K562 (cell line): Measurements from ENCODE around the gene MEX3C. TPM values are rescaled to one million over a fixed set of nuclear protein-coding genes. Genes with fewer than 3 reads are reported as not detected.

ENCODE experiments used
- ATAC-seq: fragments of 200-7000 bp; cut with Tn5 transposase; 3 replicates; pipeline ENCODE4 v1.9.1; 2020; ENCODE audit warnings: moderate library complexity
- BruUV-seq: library from RNA; stranded (reverse); fragments of 400-500 nt; replicated peaks from 2 replicates; lab custom pipeline; 2021; lab: Mats Ljungman, UMichigan
- CTCF ChIA-PET: fragments of 300-600 bp; formaldehyde crosslinking; extraction: SDS; loops from one replicate; lab custom pipeline; 2021; ENCODE audit warnings: low intra/inter-chr PET ratio; lab: Yijun Ruan, JAX
- POLR2A ChIA-PET: fragments of 300-600, 350-650 bp; sonication (Branson Sonifier 250); formaldehyde crosslinking; extraction: SDS; loops from one replicate; lab custom pipeline; 2021; ENCODE audit warnings: antibody characterized with exemption, inconsistent platforms; lab: Yijun Ruan, JAX
- DNase-seq, 4 experiments: peaks; one replicate each; pipeline versions ENCODE4 v3.0.0 to v3.0.0-alpha.2; 2011 to 2018; ENCODE audit warnings: low spot score in 3 of 4, mixed read lengths in 3 of 4; ENCODE audit errors: extremely low read depth in 1 of 4
- FAIRE-seq: peaks from 2 replicates; lab custom pipeline; 2011; peaks lifted over from hg19 to GRCh38; lab: Jason Lieb, UNC
- H2AFZ ChIP-seq: 2 replicates; pipeline ENCODE4 v1.6.0; 2011; ENCODE audit warnings: low read depth, low read length, control low read depth, inconsistent platforms
- H3K27ac ChIP-seq: fragments of 200-600 bp; 3 replicates; pipeline ENCODE4 v1.8.0; 2011; ENCODE audit warnings: low read depth, mild to moderate bottlenecking, control low read depth, inconsistent platforms, low read length, moderate library complexity, mixed read lengths; ENCODE audit errors: extremely low read depth
- H3K27me3 ChIP-seq, 2 experiments: fragments of 300-600 bp in 1 of 2; 2 replicates in 1 of 2; 3 replicates in 1 of 2; pipeline versions ENCODE4 v1.6.0 to v1.8.0; 2011; ENCODE audit warnings: inconsistent platforms in 2 of 2, low read length in 2 of 2, mild to moderate bottlenecking in 1 of 2, mixed read lengths in 1 of 2, moderate library complexity in 1 of 2; ENCODE audit not compliant: control insufficient read depth in 2 of 2, insufficient read depth in 2 of 2
- H3K36me3 ChIP-seq: fragments of 300-600 bp; 3 replicates; pipeline ENCODE4 v1.8.0; 2011; ENCODE audit warnings: mild to moderate bottlenecking, low read length, inconsistent platforms; ENCODE audit not compliant: control insufficient read depth, insufficient read depth
- H3K4me1 ChIP-seq, 2 experiments: fragments of 200-600 bp in 1 of 2; replicated peaks in 1 of 2; 2 replicates in 1 of 2; 3 replicates in 1 of 2; pipeline versions ENCODE4 v1.5.1 to v1.8.0; 2011; ENCODE audit warnings: inconsistent platforms in 2 of 2, low read length in 2 of 2, mild to moderate bottlenecking in 1 of 2, mixed read lengths in 1 of 2, moderate library complexity in 1 of 2; ENCODE audit not compliant: control insufficient read depth in 2 of 2, insufficient read depth in 2 of 2
- H3K4me2 ChIP-seq: 2 replicates; pipeline ENCODE4 v1.6.1; 2011; ENCODE audit warnings: low read length, control low read depth, inconsistent platforms, mixed read lengths; ENCODE audit not compliant: insufficient read depth
- H3K4me3 ChIP-seq: fragments of 200-600 bp; sonication (generic), shearing (Covaris generic); 2 replicates; pipeline ENCODE4 v1.5.1; 2016; ENCODE audit warnings: control low read depth, inconsistent platforms
- H3K79me2 ChIP-seq: fragments of 200-600 bp; 3 replicates; pipeline ENCODE4 v1.8.0; 2011; ENCODE audit warnings: low read length, inconsistent platforms; ENCODE audit not compliant: control insufficient read depth, insufficient read depth
- H3K9ac ChIP-seq, 2 experiments: 2 replicates each; pipeline versions ENCODE4 v1.6.0 to v1.6.1; 2011; ENCODE audit warnings: low read depth in 2 of 2, low read length in 2 of 2, control low read depth in 1 of 2, inconsistent platforms in 1 of 2, mild to moderate bottlenecking in 1 of 2, mixed read lengths in 1 of 2; ENCODE audit not compliant: insufficient read depth in 1 of 2
- H3K9me1 ChIP-seq: one replicate; pipeline ENCODE4 v1.6.0; 2011; ENCODE audit warnings: inconsistent platforms, mild to moderate bottlenecking, low read length, moderate library complexity; ENCODE audit not compliant: control insufficient read depth, insufficient read depth
- H3K9me3 ChIP-seq: replicated peaks from 2 replicates; pipeline ENCODE4 v1.5.1; 2011; ENCODE audit warnings: low read depth, low read length, inconsistent platforms; ENCODE audit not compliant: control insufficient read depth, insufficient read depth
- H4K20me1 ChIP-seq: replicated peaks from 2 replicates; pipeline ENCODE4 v1.6.1; 2011; ENCODE audit warnings: low read length, inconsistent platforms, mixed read lengths; ENCODE audit not compliant: control insufficient read depth, insufficient read depth
- DPF2 ChIP-seq: fragments of 450-650 bp; IDR thresholded peaks from 2 replicates; pipeline ENCODE4 v1.6.1; 2016
- MCM3 ChIP-seq: fragments of 450-650 bp; IDR thresholded peaks from 2 replicates; pipeline ENCODE4 v1.6.1; 2016
- PML ChIP-seq: IDR thresholded peaks from 2 replicates; pipeline ENCODE4 v1.6.1; 2012; ENCODE audit warnings: low read length, inconsistent platforms
- SLC30A9 ChIP-seq: fragments of 250-450 bp; sonication (Bioruptor Pico); IDR thresholded peaks from 2 replicates; pipeline ENCODE4 v1.8.0; 2022; ENCODE audit warnings: mild to moderate bottlenecking, moderate library complexity
- SMAD1 ChIP-seq: fragments of 150-350 bp; IDR thresholded peaks from 2 replicates; pipeline ENCODE4 v1.6.1; 2014; ENCODE audit warnings: low read length, low read depth; ENCODE audit not compliant: partially characterized antibody
- SREBF1 ChIP-seq: fragments of 150-350 bp; IDR thresholded peaks from 2 replicates; pipeline ENCODE4 v1.6.1; 2014; ENCODE audit warnings: antibody characterized with exemption, low read depth, low read length, borderline replicate concordance
- TCF7 ChIP-seq: sonication (generic); IDR thresholded peaks from 2 replicates; pipeline ENCODE4 v1.6.1; 2016; ENCODE audit warnings: antibody characterized with exemption, borderline replicate concordance
- ZNF121 ChIP-seq: sonication (generic); formaldehyde crosslinking; conservative IDR thresholded peaks from 2 replicates; pipeline ENCODE4 v1.8.0; 2022; ENCODE audit warnings: missing genetic modification reagents
- ZNF134 ChIP-seq: fragments of 250-450 bp; sonication (Bioruptor Pico); conservative IDR thresholded peaks from 2 replicates; pipeline ENCODE4 v1.4.0; 2020
- ZNF316 ChIP-seq: fragments of 450-650 bp; IDR thresholded peaks from 2 replicates; pipeline ENCODE4 v1.6.1; 2016
- WGBS: fragments of 100-300 bp; shearing (Covaris generic); methylation state at CpG from one replicate; pipeline ENCODE4 v1.1.6; 2016; ENCODE audit warnings: low coverage, mixed read lengths; ENCODE audit not compliant: insufficient coverage; ENCODE audit errors: missing lambda C conversion rate; 5-methylcytosine and 5-hydroxymethylcytosine counted together
- in situ Hi-C: fragments of 300-500 bp; cut with MboI; formaldehyde crosslinking; loops from 4 replicates; pipeline ENCODE4 v1.15.0; 2018; ENCODE audit warnings: inconsistent platforms, mixed read lengths
- intact Hi-C: fragments of 100-400 bp; cut with micrococcal nuclease; formaldehyde crosslinking; loops from 2 replicates; pipeline ENCODE4 v1.14.2; 2022
- polyA plus RNA-seq, 8 experiments: library from polyadenylated mRNA; depleted of rRNA in 4 of 8; stranded (reverse) in 5 of 8; unstranded in 3 of 8; fragments of >200 nt; fragmentation: Nextera tagmentation in 2 of 8; fragmentation: Illumina TruSeq in 1 of 8; extraction: Ambion mirVana in 2 of 8; extraction: Trizol in 1 of 8; gene quantifications; 2 replicates each; pipeline versions ENCODE4 v1.2.1 to v1.2.3, GENCODE V29; 2011 to 2014; ENCODE audit warnings: inconsistent platforms in 1 of 8, missing spikeins in 1 of 8
- total RNA-seq, 7 experiments: library from RNA; depleted of rRNA in 6 of 7; stranded (reverse); fragments of >200 nt in 6 of 7; fragmentation: Illumina TruSeq in 2 of 7; extraction: Trizol in 2 of 7; gene quantifications; 2 replicates each; pipeline versions ENCODE4 v1.2.1 to v1.2.3, GENCODE V29; 2011 to 2021; ENCODE audit warnings: low replicate concordance in 1 of 7
- TF ChIP-seq, protein P1 (sequence below): fragments of 250-450 bp; sonication (Bioruptor Pico); IDR thresholded peaks from 2 replicates; pipeline ENCODE4 v1.4.0; 2020

MEX3C gene
- total and polyA plus RNA-seq, 9 of the 15 experiments (the other 6 are each of a cell fraction or from before 2014, with no cell fraction given), result 2.4 to 14.2 (median 10.6) TPM

- Histone ChIP-seq H3K27ac (no peak overlapping the region), H4K20me1 (0 out of 2 replicates have a peak, but pooled peaks cover 4% of the 10 kb centered on the region), H3K36me3 (peaks cover 5% of the 10 kb centered on the region), H3K9ac (no peak overlapping the region), H3K4me2 (no peak overlapping the region), H3K9me3 (no peaks in the 10 kb centered on the region), H2AFZ (no peak overlapping the region), H3K79me2 (peaks cover 45% of the 10 kb centered on the region), H3K4me3 (no peak overlapping the region), H3K27me3 (no peaks in the 10 kb centered on the region), H3K9me1 (no peaks in the 10 kb centered on the region), H3K4me1 (no peaks in the 10 kb centered on the region; a peak in 2 of 5 replicates)
- intact Hi-C loops, result no loop called here
- ATAC-seq (peak; percentile 40), FAIRE-seq (no peak), DNase-seq (no peak)
- TF ChIP-seq ZNF121 (CRISPR knock-in tag), result peak; percentile 32; the same call in 1 of the 2 replicates
- 0 out of 2 replicates have a peak, but pooled peaks have one; percentile 61 for TF ChIP-seq ZNF134
- TF ChIP-seq SMAD1, result no peak
- TF ChIP-seq MCM3, result no peak
- POLR2A ChIA-PET, result interaction anchor here (1.0 to 5.8 kb wide), 3 partner anchors 12 to 32 kb away, joined by 4 to 43 read pairs (median 5); partner anchors contain the start of gene MEX3C
- CTCF ChIA-PET, result no interaction called here
- in situ Hi-C loops, result no loop called here
- WGBS, result 67% methylated on average over 1 of the region's 1 CpG
- BruUV-seq, result no TSS peak
Observed at GRCh38 chr18:51183372-51184090, 13.9 kb downstream of the MEX3C start.

DNA sequence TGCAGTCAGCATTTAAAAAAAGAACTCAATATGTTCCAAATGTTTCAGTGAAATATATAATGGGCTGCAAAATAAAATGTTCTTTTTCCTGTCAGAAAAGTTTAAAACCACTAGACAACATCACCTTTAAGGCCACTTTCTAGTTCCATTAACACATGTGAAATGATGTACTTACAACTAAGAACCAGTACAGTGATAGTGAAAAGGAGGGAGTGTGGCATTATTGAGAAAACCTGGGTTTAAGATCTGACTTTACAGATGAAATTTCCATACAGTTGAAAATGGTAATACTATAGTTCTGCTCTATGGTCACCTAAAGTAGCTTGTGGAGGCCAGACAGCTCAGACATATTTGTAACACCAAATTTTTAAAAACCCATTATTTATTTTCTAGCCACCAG, 14.7 kb downstream of the MEX3C start:
- in situ Hi-C loops, result no loop called here
- Histone ChIP-seq H3K36me3 (peaks cover 5% of the 10 kb centered on the region), H2AFZ (no peak overlapping the region), H3K4me3 (no peak overlapping the region), H3K79me2 (peaks cover 40% of the 10 kb centered on the region), H3K9me1 (no peaks in the 10 kb centered on the region), H3K9ac (no peak overlapping the region), H3K4me2 (no peak overlapping the region), H3K27me3 (no peaks in the 10 kb centered on the region), H3K4me1 (no peaks in the 10 kb centered on the region; a peak in 2 of 5 replicates), H3K27ac (no peak overlapping the region), H3K9me3 (no peaks in the 10 kb centered on the region), H4K20me1 (0 out of 2 replicates have a peak, but pooled peaks cover 4% of the 10 kb centered on the region)
- DNase-seq (no peak), FAIRE-seq (no peak), ATAC-seq (no peak)
- BruUV-seq, result no TSS peak
- POLR2A ChIA-PET, result interaction anchor here (1.0 to 5.8 kb wide), 3 partner anchors 12 to 32 kb away, joined by 4 to 43 read pairs (median 5); partner anchors contain the start of gene MEX3C
- intact Hi-C loops, result no loop called here
- CTCF ChIA-PET, result no interaction called here
- TF ChIP-seq SREBF1 (no peak), SLC30A9 (CRISPR knock-in tag) (no peak), TCF7 (no peak), ZNF316 (no peak), DPF2 (no peak), PML (no peak)
- TF ChIP-seq, protein P1, sequence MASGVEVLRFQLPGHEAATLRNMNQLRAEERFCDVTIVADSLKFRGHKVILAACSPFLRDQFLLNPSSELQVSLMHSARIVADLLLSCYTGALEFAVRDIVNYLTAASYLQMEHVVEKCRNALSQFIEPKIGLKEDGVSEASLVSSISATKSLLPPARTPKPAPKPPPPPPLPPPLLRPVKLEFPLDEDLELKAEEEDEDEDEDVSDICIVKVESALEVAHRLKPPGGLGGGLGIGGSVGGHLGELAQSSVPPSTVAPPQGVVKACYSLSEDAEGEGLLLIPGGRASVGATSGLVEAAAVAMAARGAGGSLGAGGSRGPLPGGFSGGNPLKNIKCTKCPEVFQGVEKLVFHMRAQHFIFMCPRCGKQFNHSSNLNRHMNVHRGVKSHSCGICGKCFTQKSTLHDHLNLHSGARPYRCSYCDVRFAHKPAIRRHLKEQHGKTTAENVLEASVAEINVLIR (CRISPR knock-in tag), result no peak
